MM.1S (cell line): Measurements from ENCODE around the gene CCDC194.

Source experiments
- DNase-seq: peaks from one replicate; pipeline ENCODE4 v3.0.0-alpha.2; 2015
- H2AFZ ChIP-seq: fragments of 300-600 bp; sonication (generic); 2 replicates; pipeline ENCODE4 v1.6.0; 2016; ENCODE audit warnings: antibody characterized with exemption, low read length
- H3F3A ChIP-seq: fragments of 300-600 bp; sonication (generic); 2 replicates; pipeline ENCODE4 v1.6.1; 2016; ENCODE audit warnings: mild to moderate bottlenecking, antibody characterized with exemption, low read length, moderate library complexity, mixed read lengths; ENCODE audit not compliant: insufficient read depth
- H3K27ac ChIP-seq: fragments of 300-600 bp; sonication (generic); 2 replicates; pipeline ENCODE4 v1.5.1; 2016; ENCODE audit warnings: mild to moderate bottlenecking, low read length
- H3K27me3 ChIP-seq: fragments of 300-600 bp; sonication (generic); replicated peaks from 2 replicates; pipeline ENCODE4 v1.6.0; 2016; ENCODE audit warnings: low read length; ENCODE audit not compliant: insufficient read depth
- H3K36me3 ChIP-seq: fragments of 300-600 bp; sonication (generic); replicated peaks from 2 replicates; pipeline ENCODE4 v1.6.1; 2016; ENCODE audit warnings: mild to moderate bottlenecking, low read length, mixed read lengths; ENCODE audit not compliant: insufficient read depth
- H3K4me1 ChIP-seq: fragments of 300-600 bp; sonication (generic); 2 replicates; pipeline ENCODE4 v1.6.1; 2016; ENCODE audit warnings: low read length, mixed read lengths
- H3K4me2 ChIP-seq: fragments of 300-600 bp; sonication (generic); 2 replicates; pipeline ENCODE4 v1.6.0; 2016; ENCODE audit warnings: low read depth, low read length
- H3K4me3 ChIP-seq: fragments of 300-600 bp; sonication (generic); 2 replicates; pipeline ENCODE4 v1.5.1; 2016; ENCODE audit warnings: low read length, mixed read lengths
- H3K79me2 ChIP-seq: fragments of 300-600 bp; sonication (generic); 2 replicates; pipeline ENCODE4 v1.6.1; 2016; ENCODE audit warnings: mixed run types, low read length, mixed read lengths
- H3K9ac ChIP-seq: fragments of 300-600 bp; sonication (generic); 2 replicates; pipeline ENCODE4 v1.6.1; 2016; ENCODE audit warnings: low read length, mixed read lengths
- H3K9me2 ChIP-seq: fragments of 300-600 bp; sonication (generic); replicated peaks from 2 replicates; pipeline ENCODE4 v1.6.1; 2016; ENCODE audit warnings: mild to moderate bottlenecking, low read length, mixed read lengths; ENCODE audit not compliant: insufficient read depth
- H3K9me3 ChIP-seq: fragments of 300-600 bp; sonication (generic); replicated peaks from 2 replicates; pipeline ENCODE4 v1.6.1; 2016; ENCODE audit warnings: mild to moderate bottlenecking, low read length, mixed read lengths; ENCODE audit not compliant: insufficient read depth
- H4K20me1 ChIP-seq: fragments of 300-600 bp; sonication (generic); 2 replicates; pipeline ENCODE4 v1.6.1; 2016; ENCODE audit warnings: mild to moderate bottlenecking, low read length, moderate library complexity, mixed read lengths; ENCODE audit not compliant: insufficient read depth
- EZH2 ChIP-seq: fragments of 300-600 bp; sonication (generic); optimal IDR thresholded peaks from 2 replicates; pipeline ENCODE3; 2017; ENCODE audit warnings: low read depth, mild to moderate bottlenecking, antibody characterized with exemption, low read length, mixed read lengths
- EZH2phosphoT487 ChIP-seq: fragments of 300-600 bp; sonication (generic); IDR thresholded peaks from 2 replicates; pipeline ENCODE4 v1.6.1; 2018; ENCODE audit warnings: antibody characterized with exemption, low read length
- TF ChIP-seq, protein P1 (sequence below): fragments of 300-600 bp; sonication (generic); IDR thresholded peaks from 2 replicates; pipeline ENCODE4 v1.5.1; 2016; ENCODE audit warnings: antibody characterized with exemption, low read length, mixed read lengths

Gene CCDC194

DNA sequence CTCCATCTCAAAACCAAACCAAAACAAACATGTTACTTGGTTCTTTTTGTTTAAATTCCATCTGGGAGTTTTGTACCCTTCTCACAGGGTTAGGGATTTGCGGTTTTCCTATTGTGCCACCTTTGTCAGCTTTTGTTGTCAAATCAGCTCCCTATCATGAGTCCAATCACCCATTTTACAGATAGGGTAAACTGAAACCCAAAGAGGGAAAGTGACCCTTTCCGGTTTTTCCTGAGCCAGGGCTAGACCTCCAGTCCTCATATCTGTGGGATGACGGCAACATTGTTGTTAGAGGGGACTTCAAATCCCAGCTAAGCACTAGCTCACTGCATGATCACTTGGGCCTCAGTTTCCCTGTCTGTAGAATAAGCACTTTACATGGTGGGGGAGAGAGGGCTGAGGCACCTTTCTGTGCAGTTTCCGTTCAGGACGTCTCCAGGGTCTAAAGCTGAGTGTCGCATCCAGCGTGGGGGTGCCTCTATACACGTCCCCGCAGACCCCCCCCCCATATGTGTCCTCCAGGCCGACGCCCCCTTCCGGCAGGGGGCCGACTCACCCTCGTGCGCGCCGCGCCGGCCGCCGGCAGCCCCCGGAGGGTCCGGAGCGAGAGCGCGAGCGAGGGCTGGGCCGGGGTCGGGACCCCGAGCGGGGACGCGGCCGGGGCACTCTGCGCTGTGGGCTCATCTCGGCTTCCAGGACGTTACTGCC is 3.9 kb downstream of the CCDC194 start:
- Histone ChIP-seq H3K27me3 (peaks cover 17% of the 10 kb centered on the region), H2AFZ (peak overlapping the region; percentile 94), H3K9me3 (no peaks in the 10 kb centered on the region), H3K27ac (no peak overlapping the region), H3K4me2 (peak overlapping the region; percentile 95), H3K36me3 (no peaks in the 10 kb centered on the region), H3F3A (peaks cover 28% of the 10 kb centered on the region), H3K4me1 (peaks cover 7% of the 10 kb centered on the region; the same call in 1 of the 2 replicates), H3K9ac (no peak overlapping the region; the same call in 1 of the 2 replicates), H3K4me3 (peak overlapping the region; percentile 72), H3K9me2 (no peaks in the 10 kb centered on the region), H3K79me2 (no peaks in the 10 kb centered on the region), H4K20me1 (no peaks in the 10 kb centered on the region)
- no peak for DNase-seq
- TF ChIP-seq EZH2phosphoT487 (no peak), EZH2 (no peak)
- TF ChIP-seq, protein P1, sequence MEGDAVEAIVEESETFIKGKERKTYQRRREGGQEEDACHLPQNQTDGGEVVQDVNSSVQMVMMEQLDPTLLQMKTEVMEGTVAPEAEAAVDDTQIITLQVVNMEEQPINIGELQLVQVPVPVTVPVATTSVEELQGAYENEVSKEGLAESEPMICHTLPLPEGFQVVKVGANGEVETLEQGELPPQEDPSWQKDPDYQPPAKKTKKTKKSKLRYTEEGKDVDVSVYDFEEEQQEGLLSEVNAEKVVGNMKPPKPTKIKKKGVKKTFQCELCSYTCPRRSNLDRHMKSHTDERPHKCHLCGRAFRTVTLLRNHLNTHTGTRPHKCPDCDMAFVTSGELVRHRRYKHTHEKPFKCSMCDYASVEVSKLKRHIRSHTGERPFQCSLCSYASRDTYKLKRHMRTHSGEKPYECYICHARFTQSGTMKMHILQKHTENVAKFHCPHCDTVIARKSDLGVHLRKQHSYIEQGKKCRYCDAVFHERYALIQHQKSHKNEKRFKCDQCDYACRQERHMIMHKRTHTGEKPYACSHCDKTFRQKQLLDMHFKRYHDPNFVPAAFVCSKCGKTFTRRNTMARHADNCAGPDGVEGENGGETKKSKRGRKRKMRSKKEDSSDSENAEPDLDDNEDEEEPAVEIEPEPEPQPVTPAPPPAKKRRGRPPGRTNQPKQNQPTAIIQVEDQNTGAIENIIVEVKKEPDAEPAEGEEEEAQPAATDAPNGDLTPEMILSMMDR = no peak

DNA sequence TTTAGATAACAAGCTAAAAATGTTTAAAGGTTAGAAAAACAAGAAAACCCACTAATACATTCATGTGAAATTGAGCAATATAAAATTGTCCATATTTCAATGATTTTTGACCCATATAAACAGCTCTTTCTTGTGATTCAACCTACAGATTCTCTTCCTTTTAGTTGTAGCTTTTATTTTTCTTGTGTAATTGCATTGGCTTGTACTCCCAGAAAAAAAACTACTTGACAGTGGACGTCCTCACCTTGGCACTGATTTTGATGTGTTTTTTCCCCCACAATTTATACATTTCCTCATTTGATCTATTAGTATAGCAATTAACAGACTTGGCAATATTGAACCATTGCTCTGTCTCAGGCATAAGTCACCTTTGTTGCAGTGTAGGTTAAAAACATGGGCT is 4.7 kb downstream of the CCDC194 start:
- no peaks in the 10 kb centered on the region for H3K79me2 ChIP-seq
- H3K9ac ChIP-seq = no peak overlapping the region
- H3K36me3 ChIP-seq = no peaks in the 10 kb centered on the region
- peaks cover 7% of the 10 kb centered on the region; the same call in 1 of the 2 replicates for H3K4me1 ChIP-seq
- H2AFZ ChIP-seq = no peak overlapping the region
- H3K27ac ChIP-seq = no peak overlapping the region
- peaks cover 17% of the 10 kb centered on the region for H3K27me3 ChIP-seq
- H3K9me2 ChIP-seq = no peaks in the 10 kb centered on the region
- H3K4me2 ChIP-seq = no peak overlapping the region
- no peaks in the 10 kb centered on the region for H3K9me3 ChIP-seq
- no peak for DNase-seq
- H3F3A ChIP-seq = peaks cover 27% of the 10 kb centered on the region
- H4K20me1 ChIP-seq = no peaks in the 10 kb centered on the region
- TF ChIP-seq EZH2 (no peak), EZH2phosphoT487 (no peak)
- TF ChIP-seq, protein P1 = no peak
- H3K4me3 ChIP-seq = no peak overlapping the region

DNA sequence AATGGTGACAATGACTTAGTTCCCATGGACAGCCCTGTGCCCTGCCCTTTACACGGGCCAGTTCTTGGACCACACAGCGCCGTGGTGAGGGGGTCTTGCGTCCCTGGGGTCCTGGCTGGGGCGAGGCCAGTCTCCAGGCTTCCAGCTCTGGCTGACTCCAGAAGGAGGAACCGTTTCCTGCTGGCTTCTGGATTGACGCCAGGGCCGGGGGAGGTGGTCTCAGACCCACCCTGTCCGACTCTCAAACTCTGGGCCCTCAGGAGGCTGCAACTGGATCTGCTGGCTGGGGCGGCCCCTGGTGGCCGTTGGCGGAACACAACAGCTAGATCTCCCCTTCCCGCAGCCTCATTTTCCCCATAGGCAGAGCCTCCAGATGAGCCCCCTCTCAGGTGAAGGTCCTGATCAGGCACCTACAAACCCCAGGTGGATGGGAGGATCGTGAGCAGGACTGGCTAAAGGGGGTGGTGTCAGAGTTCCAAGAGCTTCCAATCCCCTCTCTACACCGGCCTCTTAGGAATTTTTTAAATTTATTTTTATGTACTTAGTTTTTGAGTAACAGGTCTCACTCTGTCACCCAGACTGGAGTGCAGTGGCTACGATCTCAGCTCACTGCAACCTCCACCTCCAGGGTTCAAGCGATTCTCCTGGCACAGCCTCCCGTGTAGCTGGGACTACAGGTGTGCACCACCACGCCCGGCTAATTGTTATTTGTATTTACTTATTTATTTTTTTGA is 8.0 kb downstream of the CCDC194 start:
- DNase-seq = peak; percentile 49
- Histone ChIP-seq H3K27ac (no peak overlapping the region), H3K27me3 (peaks cover 17% of the 10 kb centered on the region), H4K20me1 (no peaks in the 10 kb centered on the region), H3K9me3 (no peaks in the 10 kb centered on the region), H3F3A (0 out of 2 replicates have a peak, but pooled peaks cover 4% of the 10 kb centered on the region), H3K4me1 (peaks cover 7% of the 10 kb centered on the region), H3K9ac (no peak overlapping the region), H2AFZ (0 out of 2 replicates have a peak overlapping the region, but pooled peaks have one; percentile 3), H3K4me3 (no peak overlapping the region), H3K79me2 (no peaks in the 10 kb centered on the region), H3K9me2 (no peaks in the 10 kb centered on the region), H3K4me2 (no peak overlapping the region), H3K36me3 (no peaks in the 10 kb centered on the region)
- TF ChIP-seq EZH2phosphoT487 = no peak
- TF ChIP-seq, protein P1 = peak; percentile 91
